DLD1 (cell line): ENCODE measurements around the gene ACTN1.

ENCODE experiments used
- in situ Hi-C: cut with HindIII; loops from 2 replicates; pipeline ENCODE4 v1.10.0; 2017; ENCODE audit warnings: low sequenced_read_pairs

Gene ACTN1

DNA sequence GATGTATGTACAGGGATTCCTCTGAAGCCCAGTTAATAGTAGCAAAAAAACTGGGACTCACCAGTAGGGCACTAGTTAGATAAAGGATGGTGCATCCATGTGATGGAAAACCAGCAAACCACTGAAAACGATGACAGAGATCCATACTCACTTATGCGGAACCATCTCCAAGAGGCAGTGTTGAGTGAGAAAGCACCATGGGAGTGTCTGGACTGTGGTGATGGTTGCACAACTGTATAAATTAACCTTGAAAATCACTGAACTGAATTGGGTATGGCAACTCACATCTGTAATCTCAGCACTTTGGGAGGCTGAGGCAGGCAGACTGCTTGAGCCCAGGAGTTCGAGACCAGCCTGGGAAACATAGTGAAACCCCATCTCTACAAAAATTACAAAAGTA, 132.6 kb downstream of the ACTN1 start:
- in situ Hi-C loops: no loop called here

DNA sequence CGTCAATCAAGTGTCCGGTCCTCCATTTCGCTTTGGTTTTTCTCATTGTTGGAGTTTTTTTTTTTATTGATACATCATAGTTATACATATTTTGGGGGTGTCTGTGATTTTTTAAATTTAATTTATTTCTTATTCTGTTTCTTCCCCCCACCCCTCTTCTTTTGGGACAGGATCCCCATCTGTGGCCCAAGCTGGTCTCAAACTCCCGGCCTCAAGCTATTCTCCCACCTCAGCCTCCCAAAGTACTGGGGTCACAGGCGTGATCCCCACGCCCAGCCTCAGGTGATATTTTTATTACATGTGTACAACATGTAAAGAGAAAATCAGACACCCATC, 134.9 kb downstream of the ACTN1 start:
- in situ Hi-C loops: no loop called here

DNA sequence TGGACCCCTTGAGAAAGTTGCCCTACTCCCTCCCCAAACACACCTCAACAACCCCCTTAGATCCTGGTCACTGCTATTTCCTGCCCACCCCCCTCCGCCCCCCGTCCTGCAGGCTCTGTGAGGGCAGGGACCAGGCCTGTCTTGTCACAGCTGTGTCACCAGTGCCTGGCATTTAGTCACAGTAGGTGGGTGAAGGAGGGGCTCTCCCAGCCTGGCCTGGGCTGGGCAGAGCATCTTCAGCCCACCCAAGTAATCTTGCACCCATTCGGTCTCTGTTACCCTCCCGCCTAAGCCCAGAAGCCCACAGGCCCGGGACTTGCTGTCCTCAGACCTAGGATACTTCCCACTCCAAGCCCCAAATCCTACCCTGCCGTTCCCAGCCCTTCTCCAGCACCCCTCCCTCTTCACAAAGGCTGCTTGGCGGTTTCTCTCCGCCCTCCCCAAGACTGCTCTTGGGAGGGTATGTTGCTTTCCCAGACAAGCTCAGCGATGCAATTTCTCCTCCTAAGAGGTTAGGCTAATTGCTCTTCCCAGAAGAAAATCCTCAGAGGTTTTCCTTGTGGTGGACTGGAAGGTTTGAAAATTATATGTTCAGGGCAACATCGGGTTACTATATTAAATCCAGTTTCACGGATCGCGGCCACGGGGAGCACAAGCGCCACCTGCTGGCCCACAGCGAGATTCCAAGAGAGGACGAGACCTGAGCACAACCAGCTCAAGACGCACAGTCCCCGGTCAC, 135.5 kb downstream of the ACTN1 start:
- in situ Hi-C loops: no loop called here

DNA sequence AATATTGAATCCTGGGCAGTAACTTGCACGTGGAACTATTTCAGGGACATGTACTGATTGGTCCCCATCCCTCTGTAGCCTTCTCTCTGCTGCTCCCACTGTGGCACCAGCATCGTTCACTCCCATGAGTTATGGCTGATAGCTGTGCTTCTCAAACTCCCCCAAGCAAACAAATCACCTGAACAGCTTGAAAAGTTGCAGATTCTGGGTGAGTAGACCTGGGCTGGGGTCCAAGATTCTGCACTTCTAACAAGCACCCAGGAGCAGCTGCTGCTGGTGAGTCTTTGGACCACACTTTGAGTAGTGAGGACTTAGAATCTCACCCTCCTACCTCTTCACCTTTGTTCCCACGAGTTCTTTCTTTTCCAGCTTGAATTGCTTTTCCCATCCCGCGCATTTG, 136.8 kb downstream of the ACTN1 start:
- in situ Hi-C loops: no loop called here

DNA sequence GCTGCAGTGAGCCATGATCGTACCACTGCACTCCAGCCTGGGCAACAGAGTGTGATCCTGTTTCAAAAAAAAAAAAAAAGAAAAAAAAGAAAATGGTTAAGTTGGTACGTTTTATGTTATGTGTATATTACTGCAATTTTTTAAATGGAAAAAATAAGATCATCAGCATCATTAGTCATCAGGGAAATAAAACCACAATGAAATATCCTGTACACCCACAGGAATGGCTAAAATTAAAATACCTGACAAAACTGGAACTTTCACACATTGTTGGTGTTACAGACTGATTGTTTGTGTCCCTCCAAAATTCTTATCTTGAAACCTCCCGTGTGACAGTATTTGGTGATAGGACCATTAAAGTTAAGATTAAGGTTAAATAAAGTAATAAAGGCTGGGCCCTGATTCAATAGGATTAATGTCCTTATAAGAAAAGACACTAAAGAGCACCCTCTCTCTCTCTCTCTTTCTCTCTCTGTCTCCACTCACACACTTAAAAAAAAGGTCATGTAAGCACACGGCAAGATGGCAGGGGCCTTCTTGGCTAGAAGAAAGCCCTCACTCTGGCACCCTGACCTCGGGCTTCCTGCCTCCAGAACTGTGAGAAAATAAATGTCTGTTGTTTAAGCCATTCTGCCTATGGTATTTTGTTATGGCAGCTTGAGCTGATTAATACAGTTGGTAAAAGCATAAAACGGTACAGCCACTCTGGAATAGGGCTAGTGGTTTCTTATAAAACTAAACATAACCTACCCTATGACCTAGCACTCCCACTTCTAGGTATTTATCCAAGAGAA, 137.9 kb downstream of the ACTN1 start:
- in situ Hi-C loops: no loop called here

DNA sequence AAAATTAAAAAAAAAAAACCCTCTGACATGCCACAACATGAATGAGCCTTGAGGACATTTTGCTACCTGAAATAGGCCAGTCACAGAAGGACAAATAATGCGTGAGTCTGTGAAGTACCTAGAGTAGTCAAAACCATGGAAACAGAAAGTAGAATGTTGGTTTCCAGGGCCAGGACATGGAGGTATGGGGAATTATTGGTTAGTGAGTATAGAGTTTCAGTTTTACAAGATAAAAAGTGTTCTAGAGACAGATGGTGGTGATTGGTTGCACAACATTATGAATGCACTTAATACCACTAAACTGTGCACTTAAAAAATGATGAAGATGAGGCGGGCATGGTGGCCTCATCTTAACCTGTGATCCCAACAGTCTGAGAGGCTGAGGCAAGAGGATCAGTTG, 138.6 kb downstream of the ACTN1 start:
- in situ Hi-C loops: no loop called here

DNA sequence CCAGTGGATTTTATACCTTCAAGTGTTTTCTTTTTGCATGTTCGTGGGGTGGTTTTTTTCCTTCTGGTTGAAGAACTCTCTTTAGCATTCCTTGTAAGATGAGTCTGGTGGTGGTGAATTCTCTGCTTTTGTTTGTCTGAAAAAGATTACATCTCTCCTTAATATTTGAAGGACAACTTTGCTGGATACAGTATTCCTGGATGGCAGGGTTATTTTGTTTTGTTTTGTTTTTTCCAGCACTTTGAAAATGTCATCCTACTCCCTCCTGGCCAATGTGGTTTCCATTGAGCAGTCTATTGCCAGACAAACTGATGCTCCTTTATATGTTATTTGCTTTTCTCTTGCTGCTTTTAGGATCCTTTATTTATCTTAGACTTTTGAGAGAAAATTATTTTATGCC, 143.0 kb downstream of the ACTN1 start:
- in situ Hi-C loops: no loop called here

DNA sequence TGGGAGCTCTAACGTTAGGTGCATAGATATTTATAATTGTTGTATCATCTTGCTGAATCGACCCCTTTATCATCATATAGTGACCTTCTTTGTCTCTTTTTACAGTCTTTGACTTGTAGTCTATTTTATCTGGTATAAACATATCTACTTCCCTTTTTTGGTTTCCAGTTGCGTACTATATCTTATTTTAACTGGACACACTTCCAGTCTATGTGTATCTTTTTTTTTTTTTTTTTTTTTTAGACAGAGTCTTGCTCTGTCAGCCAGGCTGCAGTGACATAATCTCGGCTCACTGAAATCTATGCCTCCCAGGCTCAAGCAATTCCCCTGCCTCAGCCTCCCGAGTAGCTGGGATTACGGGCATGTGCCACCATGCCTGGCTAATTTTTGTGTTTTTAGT, 144.3 kb downstream of the ACTN1 start:
- in situ Hi-C loops: no loop called here

DNA sequence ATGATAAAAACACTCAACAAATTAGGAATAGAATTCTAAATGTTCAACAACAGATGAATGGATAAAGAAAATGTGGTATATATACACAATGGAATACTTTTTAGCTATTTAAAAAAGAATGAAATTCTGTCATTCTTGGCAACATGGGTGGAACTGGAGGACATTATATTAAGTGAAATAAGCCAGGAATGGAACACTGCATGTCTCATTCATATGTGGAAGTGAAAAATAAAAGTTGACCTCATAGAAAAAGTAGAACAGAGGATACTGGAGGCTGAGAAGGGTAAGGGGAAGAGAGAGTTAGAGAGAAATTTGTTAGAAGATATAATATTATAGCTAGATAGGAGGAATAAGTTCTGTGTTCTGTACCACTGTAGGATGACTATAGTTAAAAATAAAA, 150.4 kb downstream of the ACTN1 start:
- in situ Hi-C loops: no loop called here

DNA sequence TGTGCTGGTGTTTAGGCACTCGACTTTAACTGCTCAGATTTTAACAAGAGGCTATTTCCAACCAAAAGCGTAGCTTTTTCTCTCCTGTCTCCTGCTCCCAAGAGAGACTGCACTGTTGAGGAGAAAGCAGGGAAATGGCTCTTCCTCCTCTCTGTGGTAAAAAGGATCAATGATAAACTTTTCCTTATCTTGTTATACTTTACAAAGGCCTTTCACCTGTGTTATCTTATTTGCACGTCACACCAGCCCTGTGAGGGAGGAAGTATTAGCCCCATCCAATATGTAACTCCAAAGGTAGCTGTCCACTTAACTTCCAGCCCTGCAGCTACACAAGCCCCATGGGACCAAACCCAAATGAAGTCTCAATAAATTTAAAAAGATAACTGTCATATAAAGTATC, 153.4 kb downstream of the ACTN1 start:
- in situ Hi-C loops: no loop called here

DNA sequence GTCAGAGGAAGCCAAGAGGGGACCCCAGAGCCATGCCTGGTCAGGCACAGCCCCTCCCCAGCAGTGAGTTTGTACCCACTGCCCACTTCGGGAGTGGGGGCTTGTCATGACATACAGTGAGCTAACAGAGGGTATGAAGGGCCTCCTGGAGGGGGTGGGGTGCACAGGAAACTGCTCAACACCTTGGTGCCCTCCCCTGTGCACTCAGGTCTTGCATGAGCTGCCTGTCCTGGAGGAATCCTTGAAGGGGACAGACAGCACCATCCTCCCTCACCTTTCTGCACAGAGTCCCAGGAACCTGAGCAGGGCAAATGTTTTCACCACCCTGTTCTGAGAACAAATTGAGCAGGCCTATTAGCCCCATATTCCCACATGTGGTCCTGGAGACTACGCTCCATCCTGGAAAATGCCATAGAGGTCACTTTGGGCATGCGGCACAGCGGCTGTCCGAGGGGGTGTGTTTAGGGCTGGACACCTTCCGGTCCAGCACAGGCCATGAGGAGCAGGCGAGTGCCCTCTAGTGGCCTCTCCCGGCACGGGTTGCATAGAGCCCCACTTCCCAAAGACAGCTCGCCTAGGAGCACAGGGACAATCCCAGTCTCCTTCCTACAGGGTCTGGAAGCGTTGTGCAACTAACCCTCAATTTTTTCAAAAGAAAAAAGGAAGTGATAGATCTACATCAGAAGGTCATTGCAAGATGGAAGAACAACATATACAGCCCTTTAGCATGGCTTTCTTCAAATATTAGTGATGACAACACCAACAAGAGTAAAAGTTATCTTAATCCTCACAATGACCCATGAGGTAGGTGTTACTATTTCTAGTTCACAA, 154.4 kb downstream of the ACTN1 start:
- in situ Hi-C loops: loop anchor here (25.0 kb wide), 1 partner anchor 887 kb away; no protein-coding TSS in a partner anchor

DNA sequence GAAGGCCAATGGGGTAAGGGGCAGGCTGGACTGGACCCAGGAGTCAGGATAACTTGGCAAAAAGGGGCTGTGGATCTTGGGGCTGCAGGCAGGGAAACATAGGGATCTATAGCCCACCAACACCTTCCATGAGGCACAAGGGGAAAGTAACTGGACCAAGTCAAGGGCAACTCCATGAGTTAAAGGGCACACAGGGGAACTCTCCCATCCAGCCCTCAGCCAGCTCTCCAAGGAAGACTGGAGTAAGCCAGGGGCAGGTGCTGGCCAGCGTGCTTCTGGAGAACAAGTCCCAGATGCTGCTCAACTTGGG, 154.9 kb downstream of the ACTN1 start:
- in situ Hi-C loops: loop anchor here (25.0 kb wide), 1 partner anchor 887 kb away; no protein-coding TSS in a partner anchor
